ENCODE measurements around the gene EPS8L3.

- TF ChIP-seq CTCF (IDR thresholded peaks at IDR 0.05; ENCODE audit: insufficient read depth, low read length, poor library complexity, severe bottlenecking) (no peak), EZH2phosphoT487 (conservative IDR thresholded peaks at IDR 0.05; ENCODE audit: low read length) (no peak)
These were observed 13.7 kb upstream of the EPS8L3 start for GRCh38 chr1:109777436-109777835.

All from SU-DHL-6 (cell line).